GM19452 (cell line): ENCODE measurements around the gene NEURL1.
A peak's percentile ranks its signal among the peaks of the same experiment; 100 is the strongest.

Source experiments
- ATAC-seq: cut with Tn5 transposase; IDR thresholded peaks from one replicate; pipeline ENCODE4 v1.9.1; 2021; ENCODE audit not compliant: unreplicated experiment

Gene NEURL1, protein sequence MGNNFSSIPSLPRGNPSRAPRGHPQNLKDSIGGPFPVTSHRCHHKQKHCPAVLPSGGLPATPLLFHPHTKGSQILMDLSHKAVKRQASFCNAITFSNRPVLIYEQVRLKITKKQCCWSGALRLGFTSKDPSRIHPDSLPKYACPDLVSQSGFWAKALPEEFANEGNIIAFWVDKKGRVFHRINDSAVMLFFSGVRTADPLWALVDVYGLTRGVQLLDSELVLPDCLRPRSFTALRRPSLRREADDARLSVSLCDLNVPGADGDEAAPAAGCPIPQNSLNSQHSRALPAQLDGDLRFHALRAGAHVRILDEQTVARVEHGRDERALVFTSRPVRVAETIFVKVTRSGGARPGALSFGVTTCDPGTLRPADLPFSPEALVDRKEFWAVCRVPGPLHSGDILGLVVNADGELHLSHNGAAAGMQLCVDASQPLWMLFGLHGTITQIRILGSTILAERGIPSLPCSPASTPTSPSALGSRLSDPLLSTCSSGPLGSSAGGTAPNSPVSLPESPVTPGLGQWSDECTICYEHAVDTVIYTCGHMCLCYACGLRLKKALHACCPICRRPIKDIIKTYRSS

DNA sequence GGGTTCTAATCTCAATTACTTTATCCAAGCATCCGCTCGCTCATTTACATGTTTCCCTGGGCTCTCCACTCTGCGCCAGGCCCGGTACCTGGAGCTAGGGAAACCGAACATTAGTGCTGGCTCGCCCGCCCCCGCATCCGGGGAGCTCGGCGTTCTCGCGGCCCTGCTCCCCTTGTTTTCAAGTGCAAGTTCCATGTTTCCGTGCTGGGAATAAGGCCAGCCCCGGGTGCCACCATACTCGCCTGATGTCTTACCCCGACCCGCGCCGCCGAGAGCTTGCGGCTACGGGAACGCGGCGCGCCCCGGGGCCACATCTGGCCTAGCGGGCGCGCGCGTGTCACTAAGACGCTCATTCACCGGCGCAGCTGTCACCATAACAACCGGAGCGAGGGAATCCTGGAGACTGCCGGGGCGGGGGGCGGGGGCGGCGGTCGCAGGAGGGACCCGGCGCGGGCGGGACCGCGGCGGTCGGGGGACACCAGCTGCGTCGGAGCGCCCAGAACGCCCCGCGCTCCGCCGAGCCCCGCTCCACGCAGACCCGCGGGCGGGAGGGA lies at the start of gene NEURL1:
TSS of gene NEURL1 (plus strand) at position 344 of the 554 bp plus-strand sequence. CDS start 683 bp downstream, outside the sequence.
- no peak for ATAC-seq

DNA sequence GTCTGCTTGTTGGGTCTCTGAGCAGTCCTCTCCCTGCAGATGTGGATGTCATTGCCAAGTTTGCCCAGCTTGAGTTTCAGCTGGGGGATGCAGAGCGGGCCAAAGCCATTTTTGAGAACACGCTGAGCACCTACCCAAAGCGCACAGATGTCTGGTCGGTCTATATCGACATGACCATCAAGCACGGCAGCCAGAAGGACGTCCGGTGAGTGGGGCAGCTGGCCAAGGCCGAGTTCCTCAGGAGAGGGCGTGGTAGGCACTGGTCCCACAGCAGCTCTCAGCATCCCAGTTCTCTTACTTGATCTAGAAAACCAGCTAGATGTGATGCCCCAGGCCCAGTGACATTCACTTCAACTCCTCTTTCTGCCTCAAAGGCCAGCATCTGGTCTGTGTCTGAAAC lies 49.0 kb upstream of the NEURL1 start:
- no peak for ATAC-seq

DNA sequence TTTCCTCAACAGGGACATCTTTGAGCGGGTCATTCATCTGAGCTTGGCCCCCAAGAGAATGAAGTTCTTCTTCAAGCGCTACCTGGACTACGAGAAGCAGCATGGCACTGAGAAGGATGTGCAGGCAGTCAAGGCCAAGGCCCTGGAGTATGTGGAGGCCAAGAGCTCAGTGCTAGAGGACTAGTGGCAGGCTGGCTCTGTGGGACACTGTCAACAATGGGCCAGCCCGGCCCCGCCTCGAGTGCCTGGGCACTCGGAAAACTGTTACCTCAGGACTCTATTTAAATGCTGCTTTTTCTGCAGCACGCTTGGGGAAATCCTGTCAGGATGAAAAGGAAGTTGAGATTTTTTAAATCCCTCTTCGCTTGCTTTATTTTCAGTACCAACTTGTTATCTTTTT lies 48.1 kb upstream of the NEURL1 start:
- no peak for ATAC-seq

DNA sequence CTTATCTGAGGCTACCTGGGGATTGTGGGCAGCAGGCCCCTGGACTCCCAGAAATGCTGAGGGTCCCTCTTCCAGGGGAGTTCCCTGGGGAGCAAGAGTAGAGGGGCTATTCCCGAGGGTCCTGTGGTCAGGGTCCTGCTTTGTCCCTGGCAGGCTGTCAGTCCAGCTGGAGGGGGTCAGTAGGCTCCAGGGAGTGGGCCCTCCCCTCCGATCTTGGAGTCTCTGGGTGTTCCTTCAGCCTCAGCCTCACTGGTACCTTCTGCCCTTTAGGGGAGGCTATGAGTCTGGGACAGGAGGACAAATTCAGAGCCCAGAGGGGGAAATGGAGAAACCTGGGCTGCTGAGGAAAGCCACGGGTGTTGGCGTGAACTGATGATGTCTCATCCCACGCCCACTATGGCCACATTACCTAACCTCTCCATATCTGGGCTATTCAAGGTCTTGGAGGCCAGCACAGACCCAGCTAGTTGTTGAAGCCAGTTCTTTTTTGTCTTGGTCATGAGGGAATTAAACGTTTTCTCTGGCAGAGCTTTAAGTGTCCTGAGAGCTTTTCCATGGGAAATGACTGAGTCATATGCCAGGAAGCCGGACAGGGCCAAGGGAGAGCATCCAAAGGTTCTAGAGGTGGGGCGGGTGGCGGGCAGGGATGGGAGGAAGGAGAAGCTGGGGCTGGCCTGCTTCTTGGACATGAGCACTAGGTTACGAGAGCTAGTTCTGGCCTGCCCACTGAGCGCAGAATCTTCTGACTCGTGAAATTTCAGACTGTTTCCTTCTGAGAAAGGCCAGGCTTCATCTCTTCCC lies 47.5 kb upstream of the NEURL1 start:
- ATAC-seq: no peak

DNA sequence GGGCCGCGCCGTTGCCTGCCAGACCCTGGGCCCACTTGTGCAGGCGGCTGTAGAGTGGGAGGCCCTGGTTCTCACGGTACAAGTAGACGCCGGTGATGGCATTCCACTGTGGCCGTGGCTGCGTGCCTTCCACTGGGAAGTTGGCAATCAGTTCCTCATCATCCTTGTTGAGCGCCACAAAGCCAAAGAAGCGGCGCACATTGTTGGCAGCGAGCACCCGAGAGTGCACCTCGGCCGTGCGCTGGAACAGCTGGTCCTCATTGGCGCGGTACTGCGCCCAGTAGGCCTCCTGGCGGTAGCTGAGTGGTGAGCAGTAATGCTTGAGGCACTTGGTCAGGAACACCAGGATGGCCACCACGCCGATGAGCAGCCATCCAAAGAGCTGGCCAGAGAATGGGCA lies 46.3 kb upstream of the NEURL1 start:
- ATAC-seq: no peak

DNA sequence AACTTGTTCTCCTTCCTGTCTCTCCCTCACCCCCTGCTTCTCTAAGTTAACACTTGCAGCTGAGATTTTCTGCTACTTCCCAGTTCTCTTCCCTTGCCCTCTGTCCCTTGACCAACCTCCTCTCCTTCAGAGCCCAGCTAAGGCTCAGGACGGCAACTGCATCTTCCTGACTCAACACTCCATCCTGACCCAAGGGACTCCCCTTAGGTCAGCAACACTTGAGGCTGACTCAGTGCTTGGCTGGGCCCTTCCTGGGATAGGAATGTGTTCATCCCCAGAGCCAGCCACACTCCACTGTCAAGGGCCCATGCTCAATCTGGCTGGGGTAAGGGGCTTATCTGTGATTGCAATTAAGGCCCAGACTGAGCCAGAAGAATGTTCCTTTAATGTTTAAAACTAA lies 44.8 kb upstream of the NEURL1 start:
- no peak for ATAC-seq

DNA sequence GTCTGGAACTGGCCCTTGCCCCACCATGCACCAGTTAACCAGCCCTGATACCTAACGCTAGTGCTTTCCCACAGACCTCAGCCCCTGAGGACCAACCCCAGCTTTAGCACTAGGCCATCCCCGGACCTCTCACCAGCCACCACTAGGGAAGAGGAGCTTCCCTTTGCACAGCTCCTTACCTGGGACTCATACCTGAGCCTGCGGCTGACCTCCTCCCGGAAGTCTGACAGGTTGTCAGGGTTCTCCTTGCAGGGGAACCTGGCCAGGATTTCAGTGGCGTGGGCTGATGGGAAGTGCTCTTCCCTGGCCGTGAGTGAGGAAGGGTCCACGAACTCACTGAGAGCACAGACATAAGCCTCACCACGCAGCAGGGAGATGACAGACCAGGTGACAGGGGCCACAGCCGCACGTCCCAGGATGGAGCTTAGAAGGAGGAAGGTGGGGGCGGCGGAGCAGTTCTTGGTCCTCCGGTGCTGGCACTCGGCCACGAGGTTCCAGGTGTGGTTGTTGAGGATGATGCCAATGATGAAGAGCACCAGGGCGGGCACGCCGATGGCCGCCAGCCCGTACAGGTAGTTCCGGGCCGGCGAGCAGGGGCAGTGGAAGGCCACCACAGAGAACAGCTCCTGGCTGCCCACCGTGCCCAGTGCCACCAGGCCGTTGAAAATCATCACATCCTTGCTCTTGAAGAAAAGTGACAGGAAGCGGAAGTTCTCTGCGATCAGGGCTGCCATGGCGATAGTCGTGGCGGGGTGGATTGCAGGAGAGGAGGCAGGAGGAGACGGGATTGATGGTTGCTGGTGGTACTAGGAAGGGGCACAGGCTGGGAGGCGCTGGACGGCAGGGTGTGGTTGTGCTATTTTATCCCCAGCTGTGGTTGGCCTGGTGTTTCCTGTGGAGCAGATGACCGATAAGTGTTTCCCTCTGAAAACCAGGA lies 44.0 kb upstream of the NEURL1 start:
- no peak for ATAC-seq

DNA sequence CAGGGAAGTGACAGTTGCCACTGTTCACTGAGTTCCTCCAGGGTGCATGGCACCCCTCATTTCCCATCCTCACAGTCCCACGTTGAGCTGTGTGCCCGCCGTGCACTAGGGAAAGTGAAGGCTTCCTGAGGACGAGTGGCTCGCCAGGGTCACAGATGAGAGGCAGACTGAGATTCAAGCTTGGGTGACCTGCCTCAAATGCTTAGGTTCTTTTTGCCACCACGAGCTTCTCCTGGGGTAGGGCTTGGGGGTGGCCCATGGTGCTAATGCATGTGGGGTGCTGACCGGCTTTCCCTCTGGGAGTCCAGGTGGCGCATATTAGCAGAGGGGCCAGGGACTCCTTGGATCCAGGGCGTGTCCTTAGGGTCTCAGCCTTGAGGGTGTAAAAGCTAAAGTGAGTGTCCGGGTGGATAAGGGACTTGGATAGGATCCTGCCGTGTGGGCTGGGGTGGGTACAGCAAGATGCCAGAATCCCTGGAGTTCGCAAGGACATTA lies 43.3 kb upstream of the NEURL1 start:
- no peak for ATAC-seq

DNA sequence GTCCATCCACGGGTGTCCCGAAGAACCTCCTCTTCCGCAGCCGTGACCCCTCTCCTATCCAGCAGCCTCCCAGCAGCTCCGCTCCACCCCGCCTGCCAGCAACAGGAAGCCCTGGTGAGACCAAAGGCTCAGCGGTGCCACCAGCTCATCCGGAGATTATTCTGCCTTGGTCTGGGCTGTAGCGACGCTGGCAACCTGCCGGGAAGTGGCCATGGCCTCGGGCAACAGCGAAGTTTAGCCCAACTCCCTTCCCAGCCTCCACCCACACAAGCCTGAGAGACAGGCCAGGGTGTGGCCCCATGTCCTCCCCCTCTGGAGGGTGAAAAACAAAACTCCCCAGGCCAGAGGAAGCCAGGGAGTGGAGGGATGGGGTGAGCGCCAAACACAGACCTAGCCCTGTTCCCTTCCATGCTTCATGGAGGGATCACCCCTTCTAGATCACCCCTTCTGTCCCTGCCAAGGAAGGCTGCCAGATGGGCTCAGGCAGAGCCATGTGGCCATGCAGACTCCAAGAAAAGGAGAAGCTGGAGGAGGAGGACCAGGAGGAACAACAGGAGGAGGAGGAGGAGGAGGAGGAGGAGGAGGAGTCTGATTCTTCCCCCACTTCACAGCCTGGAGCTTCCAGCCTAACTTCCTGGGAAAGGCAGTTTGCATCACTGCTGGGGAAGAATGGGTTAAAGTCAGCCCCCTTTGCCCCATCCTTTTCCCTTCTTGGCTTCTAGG lies 42.3 kb upstream of the NEURL1 start:
- ATAC-seq: no peak

DNA sequence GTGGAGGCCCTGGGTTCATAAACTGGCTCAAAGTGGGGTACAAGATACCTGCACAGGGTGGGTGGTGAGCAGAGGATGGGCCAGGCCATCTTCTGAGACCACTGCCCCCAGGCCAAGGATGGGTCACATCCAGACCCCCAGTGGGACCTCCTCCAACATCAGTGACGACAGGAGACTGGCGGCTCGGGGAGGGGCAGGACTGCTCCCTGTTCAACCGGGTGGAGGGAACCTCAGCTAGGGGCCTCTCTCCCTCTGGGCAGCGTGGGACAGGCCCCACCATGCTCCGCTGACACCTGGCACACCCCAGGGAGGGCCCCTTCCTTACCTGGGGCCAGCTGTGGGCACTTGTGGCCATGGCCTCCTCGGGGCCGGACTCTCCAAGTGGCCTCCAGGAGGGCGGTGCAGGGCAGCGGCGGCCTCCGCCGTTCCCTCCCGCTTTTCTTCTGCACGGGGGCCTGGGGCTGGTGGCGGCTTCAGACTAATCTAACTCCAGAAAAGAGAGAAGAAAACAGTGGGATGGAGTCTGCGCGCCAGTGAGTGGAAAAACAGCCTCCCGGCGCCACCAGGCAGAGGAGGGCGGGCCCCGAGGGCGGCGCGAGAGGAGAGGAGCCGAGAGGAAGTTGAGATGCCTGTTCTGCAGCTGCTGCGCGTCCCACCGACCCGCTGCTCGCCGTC lies 41.5 kb upstream of the NEURL1 start, which contains the start of gene CALHM2:
TSS of gene CALHM2 (minus strand) at position 540 of the 675 bp plus-strand sequence. CDS start 2,429 bp downstream, outside the sequence.
- ATAC-seq: peak; percentile 71

DNA sequence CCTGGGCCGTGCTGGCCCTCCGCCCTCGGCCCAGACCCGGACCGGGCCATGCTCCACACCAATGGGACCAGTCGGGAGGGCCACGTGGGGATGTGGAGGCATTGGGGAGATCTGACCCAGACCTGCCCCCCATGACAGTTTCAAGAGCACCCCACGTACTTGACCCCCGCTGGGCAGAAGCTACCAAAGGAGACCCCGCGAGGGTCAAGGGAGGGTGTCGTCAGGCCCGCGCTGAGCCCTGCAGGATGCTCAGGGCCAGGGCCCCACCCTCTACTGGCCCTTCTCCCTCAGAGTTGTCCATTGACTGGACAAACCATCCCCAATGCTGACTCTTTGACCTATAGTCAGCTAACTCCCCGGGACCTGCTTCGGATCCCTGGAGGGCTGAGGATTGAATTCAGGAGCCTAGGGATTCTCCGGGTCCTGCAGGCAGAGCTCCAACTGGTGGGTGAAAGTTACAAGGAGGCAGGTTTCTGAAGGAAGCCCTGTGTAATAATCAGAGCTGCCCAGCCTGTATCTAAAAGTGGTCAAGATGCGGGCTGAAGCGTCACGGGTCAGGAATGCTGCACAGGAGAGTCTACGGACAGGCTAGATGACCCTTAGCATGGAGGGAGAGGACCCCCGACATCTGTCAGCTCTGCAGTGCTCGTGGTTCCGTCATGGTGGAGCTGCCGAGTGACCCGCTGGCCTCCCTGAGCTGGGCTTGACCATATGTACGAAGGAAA lies 40.8 kb upstream of the NEURL1 start:
- no peak for ATAC-seq

DNA sequence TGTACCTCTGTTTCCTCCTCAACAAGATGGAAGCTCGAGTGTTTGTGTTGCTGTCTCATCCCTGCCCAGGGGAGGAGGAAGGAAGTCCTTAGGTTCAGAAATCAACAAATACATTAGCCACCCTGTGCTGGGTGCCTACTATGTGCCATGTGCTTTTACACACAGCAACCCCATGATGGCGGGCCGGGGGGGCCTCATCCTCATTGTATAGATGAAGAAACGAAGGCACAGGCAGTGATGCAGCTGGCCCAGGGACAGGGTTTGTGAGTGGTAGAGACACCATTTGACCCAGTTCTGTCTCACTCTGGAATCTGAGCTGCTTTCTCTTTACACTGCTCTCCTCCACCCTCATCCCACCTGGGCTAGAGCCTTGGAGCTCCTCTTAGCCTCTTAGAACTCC lies 39.5 kb upstream of the NEURL1 start:
- ATAC-seq: no peak

DNA sequence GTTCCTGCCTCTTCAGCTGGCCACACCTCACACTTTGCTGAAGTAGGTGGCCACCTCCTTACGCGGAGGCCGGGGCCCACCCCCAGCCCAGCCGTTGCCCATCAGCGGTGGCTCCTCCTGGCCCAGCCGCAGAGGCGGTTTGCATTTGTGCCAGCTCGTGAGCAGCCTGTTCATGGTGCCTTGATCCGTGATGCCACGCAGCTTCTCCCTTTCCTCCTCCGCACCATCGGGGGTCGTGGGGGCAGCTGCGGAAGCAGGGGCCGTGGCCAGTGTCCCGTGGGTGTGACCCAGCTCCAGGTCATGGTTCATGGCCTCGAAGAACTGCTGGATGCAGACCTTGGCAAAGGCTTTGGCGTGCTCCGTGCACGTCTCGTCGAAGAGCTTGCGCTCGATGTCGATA lies 38.3 kb upstream of the NEURL1 start:
- ATAC-seq: no peak

DNA sequence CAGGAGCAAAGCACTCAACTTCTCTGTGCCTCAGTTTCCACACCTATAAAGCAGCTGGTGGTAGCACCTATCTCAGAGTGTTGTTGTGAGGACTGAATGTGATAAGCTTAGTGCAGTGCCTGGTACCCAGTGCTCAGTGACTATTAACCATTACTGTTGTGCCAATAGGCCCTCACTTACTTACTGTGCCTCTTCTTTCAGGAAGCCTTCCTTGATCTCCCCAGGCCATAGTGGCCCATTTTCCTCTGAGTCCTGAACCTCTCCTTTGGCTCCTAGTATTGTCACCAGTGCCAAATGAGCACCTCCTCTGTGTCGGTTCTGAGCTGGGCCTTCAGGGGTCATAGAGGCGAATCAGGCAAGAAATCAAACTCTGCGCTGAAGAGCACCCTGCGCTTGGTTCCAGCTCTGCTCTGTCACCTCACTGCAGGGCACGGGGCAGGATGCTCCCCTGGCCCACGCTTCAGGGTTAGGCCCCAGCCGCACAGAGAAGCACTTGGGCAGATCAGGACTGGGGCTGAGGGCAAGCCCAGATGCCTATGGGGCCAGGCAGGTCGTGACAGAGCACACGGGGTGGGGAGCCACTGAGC lies 37.3 kb upstream of the NEURL1 start:
- ATAC-seq: no peak

DNA sequence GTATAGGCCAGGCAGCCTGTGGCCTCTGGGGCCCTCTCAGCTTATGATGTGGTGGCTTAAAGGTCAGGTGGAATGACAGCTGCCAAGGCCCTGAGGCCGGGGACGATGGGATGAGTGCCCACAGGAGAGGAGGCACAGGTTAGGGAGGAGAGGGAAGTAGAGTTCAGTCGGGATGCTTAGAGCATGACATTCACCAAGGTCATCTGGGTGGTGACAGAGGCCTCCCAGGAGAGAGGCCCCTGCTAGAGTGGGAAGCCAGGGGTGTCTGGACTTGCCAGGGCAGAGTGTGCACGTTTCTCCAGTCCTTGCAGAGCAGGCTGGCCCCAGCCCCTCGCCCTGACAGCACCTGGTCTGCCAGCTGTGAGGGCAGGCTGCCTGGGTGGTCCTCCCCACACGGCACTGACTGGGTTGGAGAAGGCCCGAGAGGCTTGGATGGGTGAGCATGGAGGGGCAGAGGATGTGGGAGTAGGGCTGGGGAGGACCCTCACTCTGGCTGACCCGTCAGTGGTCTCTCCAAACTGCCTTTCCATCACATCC lies 36.3 kb upstream of the NEURL1 start:
- no peak for ATAC-seq

DNA sequence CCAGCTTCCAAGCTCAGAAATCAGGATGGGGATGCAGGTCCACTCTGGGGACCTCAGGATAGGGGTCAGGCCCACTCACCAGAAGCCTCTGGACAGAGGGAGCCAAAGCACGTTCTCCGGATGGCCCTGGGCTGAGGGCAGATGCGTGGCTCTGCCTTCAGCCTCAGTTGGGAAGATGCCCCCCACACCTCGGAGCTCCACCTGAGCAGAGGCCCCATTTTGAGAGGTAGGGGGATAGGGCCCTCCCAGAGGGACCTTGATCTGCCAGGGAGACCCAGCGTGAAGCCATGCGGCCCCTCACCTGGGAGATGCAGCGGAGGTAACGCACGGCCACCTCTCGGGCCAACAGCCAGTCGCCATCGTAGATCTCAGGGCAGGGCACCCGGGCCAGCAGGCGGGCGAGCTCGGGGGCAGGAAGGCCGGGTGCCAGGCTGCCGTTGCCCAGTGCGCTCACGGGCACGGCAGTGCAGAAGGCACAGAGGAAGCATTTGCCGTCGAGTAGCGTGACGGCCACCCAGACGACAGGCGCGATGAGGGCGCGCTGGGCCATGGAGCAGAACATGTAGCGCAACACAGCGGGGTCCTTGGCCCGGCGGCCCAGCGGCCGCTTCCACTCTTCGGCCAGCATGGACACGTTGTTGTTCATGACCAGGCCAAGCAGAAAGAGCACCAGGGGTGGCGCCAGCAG lies 35.5 kb upstream of the NEURL1 start:
- no peak for ATAC-seq

DNA sequence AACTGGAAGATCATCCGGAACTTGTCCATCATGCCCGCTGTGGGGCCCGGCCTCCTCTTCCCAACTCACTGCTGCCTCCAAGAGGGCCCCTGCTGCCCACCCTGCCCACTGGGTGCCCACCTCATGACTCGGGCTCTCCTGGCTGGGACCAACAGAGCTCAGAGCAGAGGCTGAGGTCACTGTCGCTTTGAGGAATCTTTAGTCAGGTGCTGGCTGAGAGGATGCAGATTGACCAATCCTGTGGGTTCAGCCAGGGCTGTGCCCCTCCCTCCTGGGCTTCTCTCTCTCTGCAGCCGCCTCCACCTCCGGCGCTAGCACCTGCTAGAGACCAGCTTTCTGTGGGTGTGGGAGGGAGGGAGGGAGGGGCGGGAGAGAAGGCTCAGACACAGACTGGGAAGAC lies 34.8 kb upstream of the NEURL1 start, which contains the start of gene CALHM1:
TSS of gene CALHM1 (minus strand) at position 181 of the 400 bp plus-strand sequence. CDS start at position 32, 149 bp downstream.
- no peak for ATAC-seq
